Measurements from ENCODE around the gene GRID1.

GRCh38 chr10:86359954-86360353, 6.6 kb downstream of the GRID1 start:
- TF ChIP-seq CTCF (IDR thresholded peaks at IDR 0.05): no peak
- TF ChIP-seq POLR2A (IDR thresholded peaks at IDR 0.05): no peak

All from esophagus squamous epithelium (tissue), 4 donors.